GM12864 (cell line): Measurements from ENCODE around the gene PIGX.
"Not testable (repeated sequence)": the region's sequence is repeated elsewhere in the genome, so short reads cannot be mapped to it uniquely, and the experiment has no call there.

Source experiments
- DNase-seq: peaks from one replicate; pipeline ENCODE4 v3.0.0-alpha.2; 2011; ENCODE audit warnings: low read depth
- H3K4me3 ChIP-seq: 2 replicates; pipeline ENCODE4 v1.5.1; 2011; ENCODE audit warnings: mild to moderate bottlenecking, low read depth, low read length, control low read depth
- TF ChIP-seq, protein P1 (sequence below): IDR thresholded peaks from 2 replicates; pipeline ENCODE4 v1.5.1; 2011; ENCODE audit warnings: low read depth, mild to moderate bottlenecking, moderate library complexity, low read length, control low read depth, inconsistent platforms; ENCODE audit errors: missing control alignments

PIGX gene

GRCh38 chr3:196706327-196706726, 5.8 kb upstream of the PIGX start:
- TF ChIP-seq, protein P1, sequence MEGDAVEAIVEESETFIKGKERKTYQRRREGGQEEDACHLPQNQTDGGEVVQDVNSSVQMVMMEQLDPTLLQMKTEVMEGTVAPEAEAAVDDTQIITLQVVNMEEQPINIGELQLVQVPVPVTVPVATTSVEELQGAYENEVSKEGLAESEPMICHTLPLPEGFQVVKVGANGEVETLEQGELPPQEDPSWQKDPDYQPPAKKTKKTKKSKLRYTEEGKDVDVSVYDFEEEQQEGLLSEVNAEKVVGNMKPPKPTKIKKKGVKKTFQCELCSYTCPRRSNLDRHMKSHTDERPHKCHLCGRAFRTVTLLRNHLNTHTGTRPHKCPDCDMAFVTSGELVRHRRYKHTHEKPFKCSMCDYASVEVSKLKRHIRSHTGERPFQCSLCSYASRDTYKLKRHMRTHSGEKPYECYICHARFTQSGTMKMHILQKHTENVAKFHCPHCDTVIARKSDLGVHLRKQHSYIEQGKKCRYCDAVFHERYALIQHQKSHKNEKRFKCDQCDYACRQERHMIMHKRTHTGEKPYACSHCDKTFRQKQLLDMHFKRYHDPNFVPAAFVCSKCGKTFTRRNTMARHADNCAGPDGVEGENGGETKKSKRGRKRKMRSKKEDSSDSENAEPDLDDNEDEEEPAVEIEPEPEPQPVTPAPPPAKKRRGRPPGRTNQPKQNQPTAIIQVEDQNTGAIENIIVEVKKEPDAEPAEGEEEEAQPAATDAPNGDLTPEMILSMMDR, result no peak
- DNase-seq, result no peak
- no peak overlapping the region for H3K4me3 ChIP-seq

- TF ChIP-seq, protein P1, result no peak
- no peak overlapping the region for H3K4me3 ChIP-seq
- no peak for DNase-seq
These were observed 5.4 kb upstream of the PIGX start for GRCh38 chr3:196706731-196707130.

DNA sequence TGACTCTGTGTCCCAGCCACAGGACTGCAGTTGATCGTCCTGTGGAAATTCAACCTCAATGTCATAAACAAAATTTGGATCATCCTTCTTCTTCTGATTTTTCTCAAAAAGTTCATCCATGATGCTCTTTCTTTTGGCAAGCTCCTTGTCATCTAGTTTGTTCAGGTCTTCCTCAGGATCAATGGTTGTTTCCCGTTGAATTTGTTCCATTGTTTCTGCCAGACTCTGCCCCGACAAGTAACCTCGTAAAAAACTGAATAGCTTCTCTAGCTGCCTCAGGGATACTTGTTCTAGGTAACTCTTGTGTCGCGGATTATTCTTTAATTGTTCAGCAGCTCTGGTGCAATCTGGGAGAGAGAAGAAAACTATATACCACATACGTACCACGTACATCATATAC, 4.6 kb upstream of the PIGX start:
- no peak for DNase-seq
- H3K4me3 ChIP-seq, result no peak overlapping the region
- TF ChIP-seq, protein P1, result no peak

- TF ChIP-seq, protein P1, result no peak
- DNase-seq, result no peak
- H3K4me3 ChIP-seq, result no peak overlapping the region
These were observed 3.7 kb upstream of the PIGX start for GRCh38 chr3:196708467-196708866.

DNA sequence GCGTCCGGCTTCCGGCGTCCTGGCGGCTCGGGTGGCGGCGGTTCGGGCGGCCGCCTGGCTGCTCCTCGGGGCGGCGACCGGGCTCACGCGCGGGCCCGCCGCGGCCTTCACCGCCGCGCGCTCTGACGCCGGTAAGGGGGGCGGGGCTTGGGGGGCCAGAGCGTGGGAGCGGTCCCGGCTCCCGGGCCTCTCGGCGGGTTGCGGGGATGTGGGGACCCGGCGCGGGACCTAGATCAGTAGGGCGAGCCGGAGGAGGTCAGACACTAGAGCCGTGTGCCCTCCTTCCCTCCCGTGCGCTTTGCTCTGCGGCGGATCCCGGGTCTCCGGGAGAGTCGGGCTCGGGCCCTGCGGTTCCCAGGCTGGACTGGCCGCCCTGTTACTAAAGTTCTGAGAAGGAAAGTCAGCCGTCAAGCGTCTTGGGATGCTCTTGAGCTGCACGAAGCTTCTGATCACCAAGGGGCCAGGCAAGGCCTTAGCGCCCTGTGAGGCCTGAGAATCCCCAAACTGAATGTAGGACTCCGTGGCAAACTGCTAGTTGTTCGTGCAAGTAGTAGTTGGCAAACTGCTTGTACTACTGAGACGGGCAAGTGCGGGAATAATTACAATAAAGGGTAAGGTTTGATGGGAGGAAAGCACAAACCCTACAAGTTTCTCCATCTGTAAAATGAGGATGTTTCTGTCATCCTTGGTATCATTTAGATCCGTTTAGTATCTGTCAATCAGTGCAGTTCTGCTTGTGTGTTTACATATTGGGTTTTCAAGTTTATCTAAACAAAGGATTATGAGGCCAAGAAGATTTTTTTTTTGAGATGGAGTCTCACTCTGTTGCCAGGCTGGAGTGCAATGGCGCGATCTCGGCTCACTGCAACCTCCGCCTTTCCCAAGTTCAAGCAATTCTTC, 587 bp downstream of the PIGX start:
- TF ChIP-seq, protein P1, result no peak
- DNase-seq, result no peak
- peak overlapping the region; percentile 82 for H3K4me3 ChIP-seq

GRCh38 chr3:196717162-196717561, 5.0 kb downstream of the PIGX start:
- DNase-seq, result not testable (repeated sequence)

DNA sequence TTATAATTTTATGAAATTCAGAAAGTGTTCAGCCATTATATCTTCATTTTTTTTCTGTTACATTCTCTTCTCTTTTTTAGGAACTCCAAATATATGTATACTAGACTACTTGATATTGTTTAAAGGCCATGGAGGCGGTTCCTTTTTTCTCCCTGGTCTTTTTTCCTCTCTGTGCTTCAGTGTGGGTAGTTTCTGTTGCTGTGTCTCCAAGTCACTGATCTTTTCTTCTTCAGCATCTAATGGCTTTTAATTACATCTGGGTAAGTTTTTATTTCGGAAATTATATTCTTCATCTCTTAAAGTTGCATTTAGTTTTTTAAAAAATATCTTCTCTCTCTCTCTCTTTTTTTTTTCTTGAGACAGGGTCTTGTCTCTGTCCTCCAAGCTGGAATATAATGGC, 8.9 kb downstream of the PIGX start:
- DNase-seq, result no peak
- TF ChIP-seq, protein P1, result no peak

More at GRCh38 chr3:196717162-196717561, 5.0 kb downstream of the PIGX start:
- H3K4me3 ChIP-seq, result not testable (repeated sequence)

More for the DNA sequence above, 8.9 kb downstream of the PIGX start:
- H3K4me3 ChIP-seq, result no peak overlapping the region
